Neuronal stem cell (in vitro differentiated cells): Measurements from ENCODE around the gene CORIN.
"Not testable (repeated sequence)": the region's sequence is repeated elsewhere in the genome, so short reads cannot be mapped to it uniquely, and the experiment has no call there.

ENCODE experiments used
- DNase-seq: peaks from one replicate; pipeline ENCODE4 v3.0.0-alpha.2; 2013; ENCODE audit warnings: low spot score
- H2AFZ ChIP-seq: one replicate; pipeline ENCODE4 v1.6.1; 2013; ENCODE audit warnings: mild to moderate bottlenecking, low read length, inconsistent platforms
- H2AK5ac ChIP-seq: 2 replicates; pipeline ENCODE4 v1.6.1; 2013; ENCODE audit warnings: low read depth, mild to moderate bottlenecking, inconsistent platforms, low read length, moderate library complexity, mixed read lengths
- H2BK120ac ChIP-seq: 2 replicates; pipeline ENCODE4 v1.6.1; 2013; ENCODE audit warnings: low read depth, mild to moderate bottlenecking, inconsistent platforms, low read length, moderate library complexity, mixed read lengths
- H2BK12ac ChIP-seq: one replicate; pipeline ENCODE4 v1.6.1; 2013; ENCODE audit warnings: low read length, inconsistent platforms
- H2BK15ac ChIP-seq: 2 replicates; pipeline ENCODE4 v1.6.1; 2013; ENCODE audit warnings: mild to moderate bottlenecking, low read length, inconsistent platforms, mixed read lengths
- H2BK5ac ChIP-seq: one replicate; pipeline ENCODE4 v1.6.1; 2013; ENCODE audit warnings: inconsistent platforms, mild to moderate bottlenecking, low read length, moderate library complexity
- H3K14ac ChIP-seq: one replicate; pipeline ENCODE4 v1.6.1; 2013; ENCODE audit warnings: low read length, inconsistent platforms
- H3K18ac ChIP-seq: 2 replicates; pipeline ENCODE4 v1.6.1; 2013; ENCODE audit warnings: low read length, inconsistent platforms
- H3K23ac ChIP-seq: 2 replicates; pipeline ENCODE4 v1.6.1; 2013; ENCODE audit warnings: low read depth, mild to moderate bottlenecking, mixed read lengths, low read length, inconsistent platforms; ENCODE audit not compliant: poor library complexity
- H3K27ac ChIP-seq: replicated peaks from 3 replicates; pipeline ENCODE4 v1.5.1; 2013; ENCODE audit warnings: low read length, inconsistent platforms
- H3K27me3 ChIP-seq, 3 experiments: 2 replicates each; pipeline ENCODE4 v1.6.1; 2013; ENCODE audit warnings: low read length in 3 of 3, mild to moderate bottlenecking in 2 of 3, inconsistent platforms in 1 of 3, low read depth in 1 of 3, mixed read lengths in 1 of 3, moderate library complexity in 1 of 3; ENCODE audit not compliant: control insufficient read depth in 3 of 3, insufficient read depth in 3 of 3
- H3K36me3 ChIP-seq, 2 donors: replicated peaks in 1 of 2; 2 replicates each; pipeline ENCODE4 v1.6.1; 2013; ENCODE audit warnings: low read length in 2 of 2; ENCODE audit not compliant: control insufficient read depth in 2 of 2, insufficient read depth in 2 of 2
- H3K4ac ChIP-seq: 2 replicates; pipeline ENCODE4 v1.6.1; 2013; ENCODE audit warnings: inconsistent platforms, mild to moderate bottlenecking, low read length, moderate library complexity
- H3K4me1 ChIP-seq, 2 donors: 1 replicate in 1 of 2; 2 replicates in 1 of 2; pipeline ENCODE4 v1.6.1; 2013; ENCODE audit warnings: low read length in 2 of 2, low read depth in 1 of 2; ENCODE audit not compliant: control insufficient read depth in 2 of 2, insufficient read depth in 1 of 2
- H3K4me2 ChIP-seq: one replicate; pipeline ENCODE4 v1.6.1; 2013; ENCODE audit warnings: mild to moderate bottlenecking, low read length, inconsistent platforms; ENCODE audit not compliant: insufficient read depth, poor library complexity, severe bottlenecking
- H3K4me3 ChIP-seq, 2 donors: 2 replicates each; pipeline ENCODE4 v1.5.1; 2013; ENCODE audit warnings: low read length in 2 of 2, mild to moderate bottlenecking in 2 of 2, inconsistent platforms in 1 of 2, moderate library complexity in 1 of 2
- H3K79me1 ChIP-seq: one replicate; pipeline ENCODE4 v1.6.1; 2013; ENCODE audit warnings: low read depth, mild to moderate bottlenecking, inconsistent platforms, low read length, moderate library complexity
- H3K9ac ChIP-seq: one replicate; pipeline ENCODE4 v1.6.1; 2013; ENCODE audit warnings: mild to moderate bottlenecking, low read depth, low read length, inconsistent platforms; ENCODE audit not compliant: poor library complexity
- H3K9me3 ChIP-seq, 2 donors: replicated peaks in 1 of 2; 2 replicates each; pipeline versions ENCODE3 to v1.6.1; 2013; ENCODE audit warnings: low read length in 2 of 2, mild to moderate bottlenecking in 2 of 2, inconsistent platforms in 1 of 2, low read depth in 1 of 2, mixed read lengths in 1 of 2, moderate library complexity in 1 of 2; ENCODE audit not compliant: control insufficient read depth in 2 of 2, insufficient read depth in 1 of 2
- H4K8ac ChIP-seq: one replicate; pipeline ENCODE4 v1.6.1; 2013; ENCODE audit warnings: low read depth, mild to moderate bottlenecking, inconsistent platforms, low read length, moderate library complexity
- H4K91ac ChIP-seq: one replicate; pipeline ENCODE4 v1.6.1; 2013; ENCODE audit warnings: low read length, low read depth, mild to moderate bottlenecking, inconsistent platforms; ENCODE audit not compliant: poor library complexity
- WGBS, 2 donors: extraction: QIAGEN DNeasy Blood & Tissue Kit; methylation state at CpG; one replicate each; pipeline ENCODE4 v1.1.7; 2013; ENCODE audit warnings: missing lambda C conversion rate in 2 of 2, mixed read lengths in 1 of 2; ENCODE audit not compliant: insufficient read length in 2 of 2, insufficient replicate concordance in 1 of 2; ENCODE audit errors: extremely low coverage in 2 of 2; 5-methylcytosine and 5-hydroxymethylcytosine counted together

The CORIN gene

DNA sequence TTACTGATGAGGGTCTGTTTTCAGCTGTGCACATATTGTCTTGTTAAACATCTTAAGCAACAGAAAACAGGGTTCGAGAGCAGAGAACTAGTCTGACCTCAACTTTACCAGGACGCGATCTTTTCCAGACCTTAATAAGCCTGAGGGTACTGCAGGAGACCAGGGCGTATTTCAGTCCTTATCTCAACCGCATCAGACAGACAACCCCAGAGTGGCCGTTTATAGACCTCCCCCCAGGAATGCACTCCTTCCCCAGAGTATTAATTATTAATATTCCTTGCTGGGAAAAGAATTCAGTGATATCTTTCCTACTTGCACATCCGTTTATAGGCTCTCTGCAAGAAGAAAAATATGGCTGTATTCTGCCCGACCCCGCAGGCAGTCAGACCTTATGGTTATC lies 84.6 kb downstream of the CORIN start:
- not testable (repeated sequence) for H2BK120ac ChIP-seq, H3K4ac ChIP-seq, H3K27me3 ChIP-seq, H4K8ac ChIP-seq, H2BK15ac ChIP-seq, H2AK5ac ChIP-seq, H4K91ac ChIP-seq, H2BK12ac ChIP-seq, H3K4me2 ChIP-seq, H3K23ac ChIP-seq, H3K36me3 ChIP-seq, H3K27ac ChIP-seq, H2AFZ ChIP-seq, H2BK5ac ChIP-seq, H3K14ac ChIP-seq, H3K79me1 ChIP-seq, H3K9me3 ChIP-seq, DNase-seq, H3K9ac ChIP-seq, H3K4me3 ChIP-seq, H3K18ac ChIP-seq, H3K4me1 ChIP-seq
- WGBS, 2 donors, result no CpG with 5 or more reads among the region's 9 CpGs

DNA sequence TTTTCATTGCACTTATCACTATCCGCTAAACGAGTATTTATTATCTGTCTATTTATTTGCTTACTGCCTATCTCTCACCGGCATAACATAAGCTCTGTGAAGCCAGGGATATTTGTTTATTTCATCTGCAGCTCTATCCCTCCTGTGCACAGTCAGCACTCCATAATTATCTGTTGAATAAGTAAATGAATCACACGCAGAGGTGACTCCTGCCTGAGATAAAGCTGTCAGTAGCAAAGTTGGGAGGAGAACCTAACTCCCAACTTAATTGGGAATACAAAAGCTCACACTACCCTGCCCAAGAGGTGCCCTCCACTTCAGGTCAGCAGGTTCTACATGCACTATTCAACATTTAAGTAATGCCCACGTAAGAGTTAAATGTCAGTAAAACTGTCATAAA lies 85.7 kb downstream of the CORIN start:
- no peak overlapping the region for H3K4me3 ChIP-seq
- H3K9me3 ChIP-seq, result peaks cover 0 to 4% of the 10 kb centered on the region in 2 donors
- H2BK5ac ChIP-seq, result no peak overlapping the region
- H3K18ac ChIP-seq, result no peak overlapping the region
- H2BK120ac ChIP-seq, result no peak overlapping the region
- WGBS, 2 donors, result no CpG with 5 or more reads among the region's 5 CpGs
- no peak overlapping the region for H4K91ac ChIP-seq
- no peak overlapping the region for H3K14ac ChIP-seq
- no peak overlapping the region for H3K4me2 ChIP-seq
- no peak overlapping the region for H3K4ac ChIP-seq
- no peaks in the 10 kb centered on the region for H3K27me3 ChIP-seq
- H3K36me3 ChIP-seq, result no peaks in the 10 kb centered on the region
- no peak for DNase-seq
- no peak overlapping the region for H3K9ac ChIP-seq
- no peaks in the 10 kb centered on the region for H3K4me1 ChIP-seq
- H3K79me1 ChIP-seq, result no peaks in the 10 kb centered on the region
- no peak overlapping the region for H2BK12ac ChIP-seq
- H4K8ac ChIP-seq, result no peak overlapping the region
- H3K23ac ChIP-seq, result no peak overlapping the region
- no peak overlapping the region for H2BK15ac ChIP-seq
- no peak overlapping the region for H2AFZ ChIP-seq
- no peak overlapping the region for H3K27ac ChIP-seq
- H2AK5ac ChIP-seq, result no peak overlapping the region

DNA sequence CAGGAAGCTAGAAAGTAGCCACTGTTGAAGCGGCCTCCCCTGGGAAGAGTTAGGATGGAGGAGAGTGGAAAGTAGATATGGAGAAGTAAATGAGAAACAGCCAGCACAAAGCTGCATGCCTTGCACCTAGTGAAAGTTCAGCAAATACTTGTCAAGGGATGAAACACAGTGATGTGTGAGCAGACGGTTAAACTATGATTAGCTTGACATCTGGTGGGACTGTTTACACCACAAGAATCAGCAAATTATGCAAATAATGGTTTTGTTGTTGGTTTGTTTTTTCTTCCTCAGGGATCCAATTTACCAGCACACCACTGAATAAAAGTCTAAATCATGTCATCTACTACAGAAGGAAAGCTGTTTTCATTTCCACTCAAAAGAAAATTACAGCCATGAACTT lies 87.1 kb downstream of the CORIN start:
- Histone ChIP-seq H3K36me3 (no peaks in the 10 kb centered on the region), H2BK120ac (no peak overlapping the region), H2BK12ac (no peak overlapping the region), H4K8ac (no peak overlapping the region), H3K9me3 (peaks cover 0 to 4% of the 10 kb centered on the region in 2 donors), H2BK15ac (no peak overlapping the region), H3K79me1 (no peaks in the 10 kb centered on the region), H3K4me1 (no peaks in the 10 kb centered on the region), H2AK5ac (no peak overlapping the region), H3K27ac (no peak overlapping the region), H3K9ac (no peak overlapping the region), H2AFZ (no peak overlapping the region), H3K14ac (no peak overlapping the region), H3K23ac (no peak overlapping the region), H3K4me2 (no peak overlapping the region), H3K4me3 (no peak overlapping the region), H3K4ac (no peak overlapping the region), H2BK5ac (no peak overlapping the region), H3K27me3 (no peaks in the 10 kb centered on the region), H4K91ac (no peak overlapping the region), H3K18ac (no peak overlapping the region)
- no peak for DNase-seq
- WGBS, 2 donors, result no CpG with 5 or more reads among the region's 2 CpGs

DNA sequence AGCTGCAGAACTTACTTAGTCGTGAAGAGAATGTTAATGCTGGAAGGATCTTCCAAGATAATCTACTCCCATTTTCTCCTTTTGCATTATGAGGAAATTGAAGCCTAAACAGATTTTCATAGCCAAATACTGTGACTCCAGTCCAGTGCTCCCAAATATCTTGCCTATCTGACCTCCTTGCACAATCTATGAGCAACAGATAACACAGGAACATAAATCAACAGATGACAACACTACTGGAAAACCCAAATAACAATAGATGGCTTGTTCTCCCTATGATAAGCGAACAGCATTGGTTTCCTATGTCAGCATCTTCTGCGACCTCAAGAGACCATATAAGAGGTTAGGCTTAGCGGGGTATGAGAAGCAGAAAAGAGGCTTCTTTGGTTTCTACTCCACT lies 88.0 kb downstream of the CORIN start:
- no peak overlapping the region for H3K27ac ChIP-seq
- H3K27me3 ChIP-seq, result no peaks in the 10 kb centered on the region
- H4K8ac ChIP-seq, result no peak overlapping the region
- H3K9ac ChIP-seq, result no peak overlapping the region
- no peak for DNase-seq
- H3K4me3 ChIP-seq, result no peak overlapping the region
- no peak overlapping the region for H2AK5ac ChIP-seq
- no peak overlapping the region for H3K4me2 ChIP-seq
- H2BK120ac ChIP-seq, result no peak overlapping the region
- no peak overlapping the region for H2BK5ac ChIP-seq
- H3K36me3 ChIP-seq, result no peaks in the 10 kb centered on the region
- no peaks in the 10 kb centered on the region for H3K4me1 ChIP-seq
- H3K23ac ChIP-seq, result no peak overlapping the region
- H3K9me3 ChIP-seq, result peaks cover 0 to 4% of the 10 kb centered on the region in 2 donors
- H2BK12ac ChIP-seq, result no peak overlapping the region
- no peak overlapping the region for H3K14ac ChIP-seq
- H4K91ac ChIP-seq, result no peak overlapping the region
- no peaks in the 10 kb centered on the region for H3K79me1 ChIP-seq
- no peak overlapping the region for H3K4ac ChIP-seq
- no peak overlapping the region for H2BK15ac ChIP-seq
- no peak overlapping the region for H2AFZ ChIP-seq
- no peak overlapping the region for H3K18ac ChIP-seq
- WGBS, 2 donors, result no CpG with 5 or more reads among the region's 4 CpGs
